GM10266 (cell line): ENCODE data around the gene BCL2L2.

Source experiments
- DNase-seq: peaks from one replicate; pipeline ENCODE4 v3.0.0; 2012; ENCODE audit errors: extremely low spot score
- TF ChIP-seq, protein P1 (sequence below): IDR thresholded peaks from 2 replicates; pipeline ENCODE4 v1.5.1; 2012; ENCODE audit warnings: mild to moderate bottlenecking, low read depth; ENCODE audit not compliant: control insufficient read depth, insufficient read depth; ENCODE audit errors: missing control alignments

BCL2L2 gene

DNA sequence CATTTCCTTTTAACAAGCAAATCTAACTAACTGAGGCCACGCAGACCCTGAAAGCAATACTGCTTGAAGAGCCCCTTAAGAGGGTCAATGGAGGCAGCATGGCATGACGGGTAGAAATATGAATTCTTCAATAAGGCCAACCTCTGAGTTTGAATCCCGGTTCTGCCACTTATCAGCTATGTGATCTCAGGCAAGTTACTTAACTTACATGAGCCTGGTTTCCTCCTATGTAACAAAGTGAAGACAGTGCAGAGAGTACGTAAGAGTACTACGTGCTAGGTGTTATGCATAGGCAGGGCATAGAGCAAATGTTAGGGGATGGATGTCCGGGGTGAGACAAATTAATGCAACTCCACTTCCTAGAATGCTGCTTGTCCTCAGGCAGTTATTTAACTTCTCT lies 25.4 kb upstream of the BCL2L2 start:
- no peak for DNase-seq
- TF ChIP-seq, protein P1, sequence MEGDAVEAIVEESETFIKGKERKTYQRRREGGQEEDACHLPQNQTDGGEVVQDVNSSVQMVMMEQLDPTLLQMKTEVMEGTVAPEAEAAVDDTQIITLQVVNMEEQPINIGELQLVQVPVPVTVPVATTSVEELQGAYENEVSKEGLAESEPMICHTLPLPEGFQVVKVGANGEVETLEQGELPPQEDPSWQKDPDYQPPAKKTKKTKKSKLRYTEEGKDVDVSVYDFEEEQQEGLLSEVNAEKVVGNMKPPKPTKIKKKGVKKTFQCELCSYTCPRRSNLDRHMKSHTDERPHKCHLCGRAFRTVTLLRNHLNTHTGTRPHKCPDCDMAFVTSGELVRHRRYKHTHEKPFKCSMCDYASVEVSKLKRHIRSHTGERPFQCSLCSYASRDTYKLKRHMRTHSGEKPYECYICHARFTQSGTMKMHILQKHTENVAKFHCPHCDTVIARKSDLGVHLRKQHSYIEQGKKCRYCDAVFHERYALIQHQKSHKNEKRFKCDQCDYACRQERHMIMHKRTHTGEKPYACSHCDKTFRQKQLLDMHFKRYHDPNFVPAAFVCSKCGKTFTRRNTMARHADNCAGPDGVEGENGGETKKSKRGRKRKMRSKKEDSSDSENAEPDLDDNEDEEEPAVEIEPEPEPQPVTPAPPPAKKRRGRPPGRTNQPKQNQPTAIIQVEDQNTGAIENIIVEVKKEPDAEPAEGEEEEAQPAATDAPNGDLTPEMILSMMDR: no peak

DNA sequence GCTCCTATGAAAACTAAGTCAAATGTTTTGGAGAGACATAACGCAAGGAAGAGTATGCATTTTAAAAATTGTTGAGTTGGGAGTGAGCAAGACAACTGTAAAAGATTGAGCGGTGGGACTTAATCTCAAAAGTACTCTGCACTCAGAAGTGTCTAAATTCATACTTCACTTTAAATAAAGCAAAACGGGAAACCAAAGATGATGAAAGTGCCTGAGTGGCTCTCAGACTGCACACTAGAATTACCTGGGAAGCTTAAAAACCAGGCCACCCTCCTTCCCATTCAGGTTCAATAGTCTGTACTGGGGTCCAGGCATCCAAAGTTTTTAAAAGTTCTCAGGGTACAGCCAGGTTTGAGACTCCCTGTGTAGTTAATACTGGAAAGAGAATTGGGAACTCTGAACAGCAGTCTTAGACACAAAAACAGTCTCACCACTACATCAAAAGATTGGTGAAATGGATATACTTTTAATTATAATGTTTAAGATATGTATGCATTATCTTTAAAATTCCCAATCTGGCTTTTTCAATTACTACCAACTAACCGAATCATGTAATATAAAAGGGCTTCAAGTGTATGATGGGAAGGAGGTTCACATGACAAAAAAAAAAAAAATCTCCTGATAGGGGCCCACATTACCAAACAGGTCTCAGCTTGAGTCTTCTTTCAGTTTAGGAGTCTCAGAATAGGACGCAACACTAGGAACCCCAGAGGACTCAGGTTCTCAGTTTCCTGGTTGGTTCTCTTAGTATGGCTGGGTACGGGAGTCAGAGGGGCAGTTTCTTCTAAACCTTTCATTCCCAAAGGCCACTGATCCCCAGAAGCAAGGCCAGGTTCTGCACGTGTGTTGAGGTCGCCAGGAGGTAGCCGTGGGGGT lies 21.7 kb upstream of the BCL2L2 start:
- peak; percentile 66 for DNase-seq
- TF ChIP-seq, protein P1: no peak

DNA sequence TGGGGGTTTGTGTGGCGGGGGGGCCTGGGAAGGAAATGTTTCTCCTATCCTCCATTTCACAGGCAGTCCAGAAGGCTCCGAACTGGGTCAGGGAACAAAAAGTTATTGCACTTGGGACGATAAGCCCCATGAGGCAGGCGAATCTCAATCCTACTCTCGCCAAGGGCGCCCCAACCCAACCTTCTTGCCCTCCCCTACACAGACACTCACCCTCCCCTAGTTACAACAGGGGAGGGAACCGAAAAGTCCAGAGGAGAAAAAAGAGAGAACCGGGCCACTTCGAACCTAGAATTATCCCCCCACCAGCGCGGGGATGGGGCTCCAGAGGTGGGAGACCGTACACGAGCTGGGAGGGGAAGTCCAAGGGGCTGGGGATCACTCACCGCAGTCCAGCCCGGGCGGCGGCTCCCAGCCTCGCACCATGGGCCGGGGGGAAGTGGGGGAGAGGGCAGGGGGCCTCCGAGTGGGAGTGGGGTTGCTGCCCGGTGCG lies 21.1 kb upstream of the BCL2L2 start:
- TF ChIP-seq, protein P1: no peak
- peak; percentile 39 for DNase-seq

DNA sequence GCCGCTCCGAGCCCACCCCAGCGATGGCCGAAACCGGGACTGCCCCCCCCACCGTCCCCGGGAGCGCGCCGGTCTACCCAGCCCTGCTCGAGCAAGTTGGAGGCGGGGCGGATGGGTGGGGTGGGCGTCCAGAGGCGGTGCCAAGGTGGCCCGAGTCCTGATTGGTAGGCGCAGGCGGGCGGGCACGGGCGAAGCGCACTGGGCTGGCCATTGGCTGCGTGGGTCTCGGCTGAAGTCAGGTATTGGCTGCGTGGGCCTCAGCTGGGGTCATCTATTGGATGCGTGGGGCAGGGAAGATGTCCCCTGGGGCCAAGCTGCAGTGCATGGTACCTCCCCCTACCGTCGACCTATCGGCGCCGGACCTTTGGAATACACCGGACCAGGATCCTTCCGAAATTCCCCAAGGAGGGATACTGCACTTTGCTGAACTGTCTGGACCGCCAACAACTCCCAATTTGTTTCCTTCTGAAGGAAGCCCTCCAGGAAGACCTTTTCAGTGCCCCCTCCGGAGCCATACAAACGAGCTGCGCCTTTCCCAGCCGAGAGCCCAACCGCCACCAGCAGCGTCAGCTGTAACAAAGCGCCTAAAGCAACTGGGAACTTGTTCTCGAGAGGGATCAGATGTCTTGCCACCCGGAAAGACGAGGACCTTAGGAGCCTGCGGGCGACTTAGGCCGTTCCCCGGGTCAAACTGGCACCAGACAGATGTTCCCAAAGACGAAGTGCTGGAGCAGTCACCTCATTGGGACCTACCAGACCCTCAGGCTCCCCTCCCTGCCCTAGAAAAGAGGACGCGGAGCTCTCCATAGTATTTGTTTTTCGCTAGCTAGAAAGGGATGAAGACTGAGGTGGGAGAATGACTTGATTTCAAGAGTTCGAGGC lies 20.4 kb upstream of the BCL2L2 start, which contains the start of gene HOMEZ:
Gene HOMEZ (minus strand): TSS at position 113 of the 882 bp plus-strand sequence. CDS start 180 bp downstream, outside the sequence.
- peak; percentile 96 for DNase-seq
- TF ChIP-seq, protein P1: no peak

DNA sequence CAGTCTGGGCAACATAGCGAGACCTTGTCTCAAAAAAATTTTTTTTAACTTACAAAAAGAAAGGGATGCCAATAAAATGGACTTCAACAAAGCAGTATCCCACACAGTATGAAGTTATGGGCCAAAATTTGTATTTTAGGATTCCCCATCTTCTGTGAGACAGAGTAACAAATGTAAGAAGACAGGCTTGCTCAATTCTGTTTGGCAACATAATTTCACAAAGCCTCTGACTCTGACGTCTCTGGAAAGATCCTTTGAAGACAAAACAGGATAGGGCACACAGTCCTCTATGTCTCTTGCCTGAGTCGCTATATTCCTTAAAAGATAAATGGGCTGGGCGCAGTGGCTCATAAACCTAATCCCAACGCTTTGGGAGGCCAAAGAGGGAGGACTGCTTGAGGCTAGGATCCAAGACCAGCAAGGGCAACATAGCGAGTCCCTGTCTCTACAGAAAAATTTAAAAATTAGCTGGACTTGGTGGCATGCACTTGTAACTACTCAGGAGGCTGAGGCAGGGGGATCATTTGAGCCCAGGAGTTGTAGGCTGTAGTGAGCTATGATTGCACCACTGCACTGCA lies 19.6 kb upstream of the BCL2L2 start:
- DNase-seq: no peak
- TF ChIP-seq, protein P1: no peak

DNA sequence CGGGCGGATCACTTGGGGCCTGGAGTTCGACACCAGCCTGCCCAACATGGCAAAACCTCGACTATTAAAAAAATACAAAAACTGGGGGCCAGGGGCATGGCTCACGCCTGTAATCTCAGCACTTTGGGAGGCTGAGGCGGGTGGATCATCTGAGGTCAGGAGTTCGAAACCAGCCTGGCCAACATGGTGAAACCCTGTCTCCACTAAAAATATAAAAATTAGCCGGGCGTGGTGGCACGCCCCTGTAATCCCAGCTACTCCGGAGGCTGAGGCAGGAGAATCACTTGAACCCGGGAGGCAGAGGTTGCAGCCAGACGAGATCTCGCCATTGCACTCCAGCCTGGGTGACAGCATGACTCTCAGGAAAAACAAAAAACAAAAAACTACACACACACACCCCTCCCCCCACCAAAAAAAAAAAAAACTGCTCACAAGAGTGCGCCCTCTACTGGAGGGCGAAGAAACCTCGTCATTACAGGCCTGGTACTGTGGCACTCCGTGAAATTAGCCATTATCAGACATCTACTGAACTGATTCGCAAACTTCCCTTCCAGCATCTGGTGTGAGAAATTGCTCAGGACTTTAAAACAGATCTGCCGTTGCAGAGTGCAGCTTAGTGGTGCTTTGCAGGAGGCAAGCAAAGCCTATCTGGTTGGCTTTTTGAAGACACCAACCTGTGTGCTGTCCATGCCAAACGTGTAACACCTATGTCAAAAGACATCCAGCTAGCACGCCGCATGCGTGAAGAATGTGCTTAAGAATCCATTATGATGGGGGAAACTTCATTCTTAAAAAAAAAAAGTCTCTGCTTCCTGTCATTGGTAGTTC lies 11.7 kb upstream of the BCL2L2 start:
- peak; percentile 26 for DNase-seq
- TF ChIP-seq, protein P1: peak; percentile 78
